Measurements from ENCODE around the gene TAF4. TPM values are rescaled to one million over a fixed set of nuclear protein-coding genes. Genes with fewer than 3 reads are reported as not detected.

The TAF4 gene
- polyA plus RNA-seq, 1 donor from 2014 or later: 10.2 TPM

- Histone ChIP-seq H3K27ac (ENCODE audit: low read length) (no peak overlapping the region), H3K9me2 (ENCODE audit: insufficient read depth, low read length) (no peaks in the 10 kb centered on the region), H3K4me3 (ENCODE audit: low read length) (no peak overlapping the region), H4K20me1 (ENCODE audit: insufficient read depth) (peaks cover under 1% of the 10 kb centered on the region), H3K36me3 (ENCODE audit: insufficient read depth, low read length) (no peaks in the 10 kb centered on the region), H3F3A (ENCODE audit: insufficient read depth, low read length, poor library complexity, severe bottlenecking) (no peaks in the 10 kb centered on the region), H3K79me2 (replicated peaks; ENCODE audit: insufficient read depth, low read length) (peaks cover 40% of the 10 kb centered on the region), H3K9ac (ENCODE audit: low read length) (no peak overlapping the region), H3K9me3 (ENCODE audit: low read length) (no peaks in the 10 kb centered on the region), H3K4me2 (ENCODE audit: low read length) (no peak overlapping the region), H2AFZ (ENCODE audit: low read depth, low read length) (no peak overlapping the region), H3K27me3 (ENCODE audit: insufficient read depth, low read depth, low read length) (no peaks in the 10 kb centered on the region)
- TF ChIP-seq REST (IDR thresholded peaks at IDR 0.05; ENCODE audit: borderline replicate concordance): no peak
- no peak for TF ChIP-seq MXI1 (conservative IDR thresholded peaks at IDR 0.05; ENCODE audit: poor library complexity, severe bottlenecking)
Measured at GRCh38 chr20:62026564-62026856, 39.2 kb downstream of the TAF4 start.

GRCh38 chr20:62025832-62026563 lies 39.7 kb downstream of the TAF4 start:
- no peaks in the 10 kb centered on the region for H3K27me3 ChIP-seq (ENCODE audit: insufficient read depth, low read depth, low read length)
- H3F3A ChIP-seq (ENCODE audit: insufficient read depth, low read length, poor library complexity, severe bottlenecking): no peaks in the 10 kb centered on the region
- H4K20me1 ChIP-seq (ENCODE audit: insufficient read depth): peaks cover 2% of the 10 kb centered on the region
- H3K9me3 ChIP-seq (ENCODE audit: low read length): no peaks in the 10 kb centered on the region
- H3K4me3 ChIP-seq (ENCODE audit: low read length): no peak overlapping the region
- H3K79me2 ChIP-seq (replicated peaks; ENCODE audit: insufficient read depth, low read length): peaks cover 40% of the 10 kb centered on the region
- no peak for TF ChIP-seq EP300 (conservative IDR thresholded peaks at IDR 0.05; ENCODE audit: poor library complexity, severe bottlenecking)
- TF ChIP-seq RAD21 (conservative IDR thresholded peaks at IDR 0.05): no peak
- TF ChIP-seq TAF1 (IDR thresholded peaks at IDR 0.05; ENCODE audit: low read depth): no peak
- TF ChIP-seq MXI1 (conservative IDR thresholded peaks at IDR 0.05; ENCODE audit: poor library complexity, severe bottlenecking): no peak
- H3K9ac ChIP-seq (ENCODE audit: low read length): no peak overlapping the region
- no peak overlapping the region for H3K27ac ChIP-seq (ENCODE audit: low read length)
- H3K9me2 ChIP-seq (ENCODE audit: insufficient read depth, low read length): no peaks in the 10 kb centered on the region
- H3K4me2 ChIP-seq (ENCODE audit: low read length): no peak overlapping the region
- H2AFZ ChIP-seq (ENCODE audit: low read depth, low read length): no peak overlapping the region
- no peaks in the 10 kb centered on the region for H3K36me3 ChIP-seq (ENCODE audit: insufficient read depth, low read length)

- Histone ChIP-seq H3K4me2 (ENCODE audit: low read length) (no peak overlapping the region), H3K36me3 (ENCODE audit: insufficient read depth, low read length) (no peaks in the 10 kb centered on the region), H3K79me2 (replicated peaks; ENCODE audit: insufficient read depth, low read length) (peaks cover 44% of the 10 kb centered on the region), H3K9me3 (ENCODE audit: low read length) (no peaks in the 10 kb centered on the region), H3K9me2 (ENCODE audit: insufficient read depth, low read length) (no peaks in the 10 kb centered on the region), H3K4me3 (ENCODE audit: low read length) (no peak overlapping the region), H3F3A (ENCODE audit: insufficient read depth, low read length, poor library complexity, severe bottlenecking) (no peaks in the 10 kb centered on the region), H4K20me1 (ENCODE audit: insufficient read depth) (peaks cover 5% of the 10 kb centered on the region), H3K27me3 (ENCODE audit: insufficient read depth, low read depth, low read length) (no peaks in the 10 kb centered on the region), H3K9ac (ENCODE audit: low read length) (no peak overlapping the region), H3K27ac (ENCODE audit: low read length) (no peak overlapping the region), H2AFZ (ENCODE audit: low read depth, low read length) (no peak overlapping the region)
- TF ChIP-seq REST (IDR thresholded peaks at IDR 0.05; ENCODE audit: borderline replicate concordance) (no peak), EP300 (conservative IDR thresholded peaks at IDR 0.05; ENCODE audit: poor library complexity, severe bottlenecking) (no peak), CTCF (IDR thresholded peaks at IDR 0.05; ENCODE audit: poor library complexity, severe bottlenecking) (no peak), POLR2AphosphoS5 (IDR thresholded peaks at IDR 0.05) (no peak), EZH2 (IDR thresholded peaks at IDR 0.05; ENCODE audit: borderline replicate concordance, insufficient read depth, low read length, poor library complexity, severe bottlenecking) (no peak), TAF1 (IDR thresholded peaks at IDR 0.05; ENCODE audit: low read depth) (no peak), SMC3 (conservative IDR thresholded peaks at IDR 0.05; ENCODE audit: poor library complexity) (no peak), MXI1 (conservative IDR thresholded peaks at IDR 0.05; ENCODE audit: poor library complexity, severe bottlenecking) (no peak), RAD21 (conservative IDR thresholded peaks at IDR 0.05) (no peak)
Measured at GRCh38 chr20:62025394-62025793, 40.3 kb downstream of the TAF4 start.
